ENCODE data around the gene PRG3. TPM values are rescaled to one million over a fixed set of nuclear protein-coding genes. Genes with fewer than 3 reads are reported as not detected.

The PRG3 gene
- total RNA-seq, 1 experiment from 2014 or later = not detected

GRCh38 chr11:57422669-57423068 lies 41.7 kb upstream of the PRG3 start:
- Histone ChIP-seq H3K4me1 (ENCODE audit: insufficient read depth, low read length) (peaks cover 2% of the 10 kb centered on the region; the same call in 1 of the 2 replicates), H4K20me1 (ENCODE audit: control insufficient read depth, insufficient read depth, insufficient read length) (no peaks in the 10 kb centered on the region), H3K4ac (ENCODE audit: low read depth, low read length) (no peak overlapping the region), H2BK5ac (ENCODE audit: insufficient read length, low read length) (no peak overlapping the region), H3K14ac (ENCODE audit: insufficient read depth, low read length) (no peak overlapping the region), H4K91ac (ENCODE audit: insufficient read length, low read depth, low read length) (no peak overlapping the region), H3K4me2 (ENCODE audit: insufficient read depth, insufficient read length, low read length) (no peak overlapping the region), H2BK20ac (ENCODE audit: low read depth, low read length, poor library complexity, severe bottlenecking) (no peak overlapping the region), H2BK15ac (ENCODE audit: low read depth, low read length) (no peak overlapping the region), H3T11ph (ENCODE audit: low read length) (no peak overlapping the region), H4K8ac (replicated peaks; ENCODE audit: insufficient read length, low read depth, low read length) (no peak overlapping the region), H4K5ac (ENCODE audit: insufficient read length, low read depth, low read length) (no peak overlapping the region), H3K79me1 (ENCODE audit: insufficient read depth, low read depth, low read length, poor library complexity, severe bottlenecking) (no peaks in the 10 kb centered on the region), H2AFZ (ENCODE audit: low read length) (no peak overlapping the region), H2BK120ac (ENCODE audit: low read depth, low read length, poor library complexity, severe bottlenecking) (no peak overlapping the region), H3K23me2 (ENCODE audit: insufficient read length, low read depth, low read length, poor library complexity, severe bottlenecking) (peaks cover 6% of the 10 kb centered on the region), H3K56ac (ENCODE audit: insufficient read length, low read depth, low read length) (no peak overlapping the region), H3K18ac (ENCODE audit: insufficient read length, low read depth, low read length) (no peak overlapping the region), H3K9me3 (ENCODE audit: control insufficient read depth, low read depth, low read length) (no peaks in the 10 kb centered on the region), H3K27ac (ENCODE audit: insufficient read length, low read depth, low read length) (no peak overlapping the region), H2BK12ac (ENCODE audit: insufficient read length, low read depth, low read length) (no peak overlapping the region), H3K23ac (ENCODE audit: insufficient read length, low read depth, low read length) (no peak overlapping the region), H3K9ac (ENCODE audit: extremely low read depth, insufficient read length, low read length) (no peak overlapping the region), H2AK5ac (ENCODE audit: insufficient read length, low read length) (no peak overlapping the region), H3K79me2 (ENCODE audit: insufficient read depth, low read length) (no peaks in the 10 kb centered on the region), H3K27me3 (ENCODE audit: insufficient read depth, low read length) (no peaks in the 10 kb centered on the region)
- Mint-ChIP-seq H3K4me1 (peaks cover 22 to 31% of the 10 kb centered on the region in 2 experiments), H3K27ac (no peak overlapping the region), H3K27me3 (ENCODE audit: low read depth) (peaks cover 18% of the 10 kb centered on the region), H3K9me3 (no peaks in the 10 kb centered on the region), H3K36me3 (ENCODE audit: insufficient read depth in 1 of 3, low read depth in 3 of 3) (peaks cover 12 to 27% (median 26%) of the 10 kb centered on the region in 3 experiments), H3K4me3 (no peak overlapping the region)
- no peak for TF ChIP-seq CTCF (conservative IDR thresholded peaks at IDR 0.05)
- no peak for DNase-seq
- no CpG with 5 or more reads among the region's 4 CpGs for WGBS (ENCODE audit: extremely low coverage, insufficient read length, low lambda C conversion rate)

Measured in H9 (cell line).